PFSK-1 (cell line): ENCODE measurements around the gene APBB2.

ENCODE experiments used
- FOXP2 ChIP-seq: optimal IDR thresholded peaks from 2 replicates; pipeline ENCODE3; 2011; ENCODE audit warnings: borderline replicate concordance, control low read depth, inconsistent platforms; ENCODE audit not compliant: insufficient read depth; ENCODE audit errors: extremely low read length, extremely low read depth
- POLR2AphosphoS5 ChIP-seq: IDR thresholded peaks from 2 replicates; pipeline ENCODE4 v1.6.1; 2012; ENCODE audit warnings: low read depth, mild to moderate bottlenecking, control low read depth, low read length, moderate library complexity
- REST ChIP-seq, 2 experiments: IDR thresholded peaks; 2 replicates each; pipeline versions ENCODE4 v1.6.1 to v1.8.0; 2011 to 2012; ENCODE audit warnings: low read depth in 2 of 2, low read length in 2 of 2, control low read depth in 1 of 2, inconsistent platforms in 1 of 2, mild to moderate bottlenecking in 1 of 2, moderate library complexity in 1 of 2; ENCODE audit not compliant: insufficient read depth in 1 of 2
- SIN3A ChIP-seq: IDR thresholded peaks from 2 replicates; pipeline ENCODE4 v1.6.1; 2012; ENCODE audit warnings: mild to moderate bottlenecking, low read length, moderate library complexity, borderline replicate concordance; ENCODE audit not compliant: insufficient read depth
- TAF1 ChIP-seq: IDR thresholded peaks from 2 replicates; pipeline ENCODE4 v1.6.1; 2012; ENCODE audit warnings: low read length, control low read depth, borderline replicate concordance; ENCODE audit not compliant: insufficient read depth

DNA sequence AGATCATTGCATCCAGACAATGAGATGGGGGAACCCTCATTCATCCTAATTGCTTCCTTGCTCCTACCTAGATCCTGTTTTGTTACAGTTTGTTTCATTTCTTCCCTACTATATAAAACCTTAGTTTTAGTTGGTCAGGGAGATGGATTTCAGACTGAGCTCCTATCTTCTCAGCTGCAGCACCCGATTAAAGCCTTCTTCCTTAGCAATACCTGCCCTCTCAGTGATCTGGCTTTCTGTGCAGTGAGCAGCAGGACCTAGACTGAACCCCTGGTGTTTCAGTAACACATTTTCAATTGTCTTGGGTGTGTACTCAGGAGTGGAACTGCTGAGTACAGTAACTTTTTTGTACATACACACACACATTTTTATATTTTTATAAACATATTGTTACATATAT lies 187.4 kb downstream of the APBB2 start:
- TF ChIP-seq SIN3A (no peak), REST (IDR thresholded peaks at IDR 0.05; ENCODE audit: insufficient read depth in 1 of 2, low read depth in 2 of 2, low read length in 2 of 2) (no peak), FOXP2 (no peak), POLR2AphosphoS5 (no peak), TAF1 (no peak)
